ENCODE data around the gene TNFAIP6.
A peak's percentile ranks its signal among the peaks of the same experiment; 100 is the strongest.
"Not testable (repeated sequence)": the region's sequence is repeated elsewhere in the genome, so short reads cannot be mapped to it uniquely, and the experiment has no call there.

The TNFAIP6 gene

GRCh38 chr2:151357359-151357758 is at the start of gene TNFAIP6:
Gene TNFAIP6, plus strand, starts transcription at chr2:151357592. Its CDS starts 75 bp downstream, at chr2:151357667.
- DNase-seq = peak; percentile 87

GRCh38 chr2:151310313-151310712 is 47.1 kb upstream of the TNFAIP6 start:
- DNase-seq = not testable (repeated sequence)

DNA sequence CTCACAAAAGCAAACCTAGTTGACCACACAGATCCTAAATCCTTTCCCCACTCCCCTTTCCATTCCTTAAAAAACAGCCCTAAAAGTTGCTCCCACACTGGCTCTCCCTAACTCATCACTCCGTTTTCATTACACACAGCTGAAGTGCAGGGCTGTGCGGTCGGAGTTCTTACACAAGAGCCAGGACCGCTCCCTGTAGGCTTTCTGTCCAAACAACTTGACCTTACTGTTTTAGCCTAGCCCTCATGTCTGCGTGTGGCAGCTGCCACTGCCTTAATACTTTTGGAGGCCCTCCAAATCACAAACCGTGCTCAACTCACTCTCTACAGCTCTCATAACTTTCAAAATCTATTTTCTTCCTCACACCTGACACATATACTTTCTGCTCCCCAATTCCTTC is 45.0 kb upstream of the TNFAIP6 start:
- not testable (repeated sequence) for DNase-seq

DNA sequence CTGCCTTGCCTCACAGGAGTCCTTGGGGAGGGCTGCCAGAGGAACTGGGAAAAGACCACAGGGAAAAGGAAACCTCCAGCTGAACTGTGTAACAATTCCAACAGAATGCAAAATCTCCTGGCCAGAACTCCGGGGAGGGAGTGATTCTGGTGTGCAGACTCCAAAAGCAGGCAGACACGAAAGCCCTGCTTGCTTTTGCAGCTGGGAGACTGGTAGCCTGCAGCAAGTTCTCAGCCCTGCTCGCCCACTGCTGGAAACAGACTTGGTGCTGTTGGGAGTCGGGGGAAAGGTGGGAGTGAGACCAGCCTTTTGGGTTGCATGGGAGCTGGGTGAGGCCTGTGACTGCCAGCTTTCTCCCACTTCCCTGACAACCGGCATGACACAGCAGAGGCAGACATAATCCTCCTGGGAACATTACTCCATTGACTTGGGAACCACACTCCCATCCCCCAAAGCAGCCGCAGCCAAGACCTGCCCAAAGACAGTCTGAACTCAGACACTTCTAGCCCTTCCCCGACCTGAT is 42.0 kb upstream of the TNFAIP6 start:
- DNase-seq = no peak

GRCh38 chr2:151325581-151326095 is 31.8 kb upstream of the TNFAIP6 start:
- DNase-seq = no peak

DNA sequence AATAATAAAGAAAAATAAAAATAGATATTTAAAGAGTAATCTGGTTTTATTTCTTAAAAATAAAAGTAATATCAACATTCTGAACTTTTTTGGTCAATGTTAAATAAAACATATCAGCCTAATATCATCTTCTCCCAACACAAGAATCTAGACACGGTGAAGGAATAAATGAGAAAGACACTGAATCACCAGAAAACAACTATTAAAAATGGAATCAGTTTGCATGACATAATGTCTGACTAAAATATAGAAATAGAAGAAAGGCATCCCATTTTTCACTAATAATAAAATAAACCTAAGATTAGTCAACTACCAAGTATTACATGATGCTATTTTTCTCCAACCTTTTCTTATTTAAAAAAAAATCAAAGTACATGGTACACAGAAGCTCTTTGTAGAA is 30.8 kb upstream of the TNFAIP6 start:
- no peak for DNase-seq

GRCh38 chr2:151329998-151330397 is 27.4 kb upstream of the TNFAIP6 start:
- no peak for DNase-seq

GRCh38 chr2:151333083-151333482 is 24.3 kb upstream of the TNFAIP6 start:
- no peak for DNase-seq

DNA sequence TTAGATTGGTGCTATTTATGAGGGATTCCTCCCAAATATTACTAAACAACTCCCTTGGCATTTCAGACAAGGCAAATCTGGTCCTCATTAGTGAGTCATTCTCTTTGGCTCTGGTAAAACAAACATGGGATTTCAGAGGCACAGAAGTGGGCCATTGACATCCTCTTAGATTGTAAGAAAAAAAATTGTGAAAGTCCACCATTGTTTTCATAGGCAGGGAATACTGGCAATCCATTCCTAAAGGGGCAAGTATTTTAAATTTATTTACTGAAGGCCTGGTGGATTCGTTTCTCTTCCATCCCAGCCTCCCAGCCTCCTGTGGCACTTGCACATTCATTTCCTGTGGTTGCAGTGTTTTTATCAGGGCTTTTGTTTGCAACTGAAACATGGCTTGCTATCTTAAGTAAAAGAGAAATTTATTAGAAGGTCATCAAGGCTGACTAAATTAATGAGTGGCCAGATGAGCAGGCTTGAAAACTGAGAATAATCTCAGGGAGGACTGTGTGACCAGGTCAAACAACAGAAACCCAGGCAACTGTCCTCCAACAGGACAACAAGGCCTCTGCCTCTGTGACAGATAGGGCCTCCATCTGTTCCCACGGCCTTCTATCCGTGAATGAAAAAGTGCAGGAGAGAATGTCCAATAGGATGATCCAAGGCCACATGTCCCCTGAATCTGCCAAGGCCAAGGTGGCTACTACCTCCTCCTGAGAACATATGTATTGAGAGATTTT is 23.1 kb upstream of the TNFAIP6 start:
- peak; percentile 91 for DNase-seq

DNA sequence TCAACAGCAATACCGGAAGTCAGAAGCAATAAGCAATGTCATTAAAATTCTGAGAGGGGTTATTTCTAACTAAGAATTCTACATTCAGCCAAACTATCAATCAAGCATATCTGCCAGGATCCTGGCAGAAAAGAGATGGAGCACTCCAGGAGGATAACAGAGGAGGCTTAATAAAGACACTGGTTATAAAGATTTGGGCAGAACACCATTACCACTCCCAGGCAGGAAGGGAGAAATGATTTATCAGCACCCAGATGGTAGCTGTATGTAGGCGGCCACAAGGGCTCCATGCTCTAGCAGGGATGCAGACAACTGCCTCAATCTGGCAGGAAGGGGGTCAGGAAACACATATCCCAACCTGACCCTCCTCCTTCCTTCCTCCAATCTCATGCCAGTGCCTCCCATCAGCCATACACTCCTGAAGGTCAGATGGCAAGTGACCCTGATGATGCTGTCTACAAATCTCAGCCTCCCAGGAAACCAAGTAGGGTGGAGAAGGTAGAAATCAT is 20.5 kb upstream of the TNFAIP6 start:
- no peak for DNase-seq

DNA sequence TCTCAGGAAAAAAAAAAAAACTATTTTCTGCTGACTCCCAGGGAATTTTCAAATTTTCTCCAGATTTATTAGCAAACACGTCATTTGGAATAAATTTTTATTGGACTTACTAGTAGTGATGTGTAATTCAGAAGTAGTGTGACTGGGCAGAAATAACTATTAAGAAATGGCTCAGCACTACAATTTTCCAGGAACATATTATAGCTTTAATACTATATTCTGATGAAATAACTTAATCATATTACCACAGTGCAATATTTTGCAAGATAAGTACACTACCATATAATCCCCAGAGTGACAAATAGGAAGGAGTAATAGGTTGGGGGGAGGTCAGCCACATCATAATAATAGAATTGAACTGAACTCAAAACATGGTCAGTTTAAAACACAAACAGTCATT is 19.7 kb upstream of the TNFAIP6 start:
- peak; percentile 21 for DNase-seq

GRCh38 chr2:151338115-151338514 is 19.3 kb upstream of the TNFAIP6 start:
- DNase-seq = no peak

- no peak for DNase-seq
Measured at GRCh38 chr2:151343073-151343472, 14.3 kb upstream of the TNFAIP6 start.

DNA sequence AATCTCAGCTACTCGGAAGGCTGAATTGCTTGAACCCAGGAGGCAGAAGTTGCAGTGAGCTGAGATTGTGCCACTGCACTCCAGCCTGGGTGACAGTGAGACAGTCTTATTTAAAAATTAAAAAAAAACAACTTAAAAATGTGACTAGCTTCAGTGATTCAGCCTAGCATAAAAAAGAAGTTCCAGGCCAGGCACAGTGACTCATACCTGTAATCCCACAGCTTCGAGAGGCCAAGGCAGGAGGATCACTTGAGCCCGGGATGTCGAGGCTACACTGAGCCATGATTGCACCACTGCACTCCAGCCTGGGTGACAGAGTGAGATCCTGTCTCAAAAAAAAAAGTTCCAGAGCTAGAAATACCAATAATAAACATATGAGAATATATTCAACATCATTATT is 13.2 kb upstream of the TNFAIP6 start:
- DNase-seq = peak; percentile 30

DNA sequence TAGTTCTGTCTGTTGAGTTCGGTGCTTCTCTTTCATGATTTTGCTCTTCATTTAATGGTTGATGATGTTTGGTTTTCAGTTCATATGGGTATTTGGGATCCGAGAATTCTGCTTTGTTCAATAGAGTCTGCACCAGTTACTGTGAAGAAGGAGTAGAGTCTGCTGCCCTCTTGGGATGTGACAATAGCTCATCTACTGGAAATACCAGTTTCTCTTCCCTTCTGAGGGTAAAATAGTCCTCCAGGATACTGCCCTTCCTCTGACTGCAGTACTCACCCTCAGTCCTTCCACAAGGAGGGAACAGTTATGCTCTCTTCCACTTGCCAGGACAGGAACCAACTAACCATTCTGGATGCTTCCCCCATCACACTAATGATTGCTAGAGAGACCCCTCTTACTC is 12.5 kb upstream of the TNFAIP6 start:
- DNase-seq = no peak

DNA sequence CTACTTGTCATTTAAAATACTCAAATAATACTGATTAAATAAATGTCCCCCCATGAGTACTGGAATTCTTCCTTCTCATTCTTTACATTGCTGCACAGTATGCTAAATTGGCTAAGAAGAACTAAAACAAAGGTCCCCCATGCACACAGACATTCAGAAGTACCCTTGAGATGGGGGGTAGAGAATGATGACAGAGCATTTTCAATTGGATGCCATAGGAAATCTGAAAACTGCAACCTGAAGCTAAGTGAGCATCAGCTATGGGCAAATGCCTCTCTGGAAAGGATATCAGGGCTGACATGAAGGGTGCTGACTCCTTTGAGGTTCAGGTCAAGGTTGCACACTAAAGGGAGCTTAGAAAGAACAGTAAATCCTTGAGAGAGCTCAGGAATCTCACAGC is 10.1 kb upstream of the TNFAIP6 start:
- DNase-seq = no peak

DNA sequence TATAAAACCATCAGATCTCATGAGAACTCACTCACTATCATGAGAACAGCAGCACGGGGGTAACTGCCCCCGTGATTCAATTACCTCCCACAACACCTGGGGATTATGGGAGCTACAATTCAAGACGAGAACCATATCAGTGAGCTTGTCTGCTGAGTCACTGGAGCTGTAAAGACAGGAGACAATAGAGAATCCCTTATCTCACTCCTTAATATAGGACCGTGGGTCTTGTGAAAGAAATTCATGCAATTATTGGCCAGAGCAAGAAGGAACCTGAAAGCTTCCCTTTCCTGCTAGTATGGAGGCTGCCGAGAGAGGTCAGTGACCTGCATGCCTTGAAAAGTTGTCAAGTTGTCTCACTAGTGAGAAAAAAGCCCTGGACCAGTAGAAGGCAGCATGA is 9.5 kb upstream of the TNFAIP6 start:
- DNase-seq = no peak

GRCh38 chr2:151350579-151351195 is 6.7 kb upstream of the TNFAIP6 start:
- DNase-seq = peak; percentile 41

DNA sequence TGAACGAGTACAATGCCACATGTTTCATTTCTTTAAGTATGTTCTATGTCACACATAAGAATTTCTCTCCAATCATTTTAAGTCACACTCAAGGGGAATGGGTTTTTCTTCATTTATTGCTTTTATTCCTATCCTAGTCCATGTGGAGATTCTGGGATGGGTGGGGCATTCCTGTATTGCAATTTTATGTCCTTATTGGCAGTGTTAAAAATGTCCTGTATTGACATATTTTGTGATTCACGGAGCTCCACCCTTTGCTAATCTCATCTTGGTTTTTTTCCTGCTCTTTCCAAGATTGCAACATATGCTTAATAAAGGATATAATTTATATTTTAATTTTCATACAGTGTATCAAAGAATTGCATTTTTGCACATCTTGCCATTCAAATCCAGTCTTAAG is 3.4 kb upstream of the TNFAIP6 start:
- DNase-seq = no peak

- no peak for DNase-seq
Measured at GRCh38 chr2:151354807-151355206, 2.6 kb upstream of the TNFAIP6 start.

- DNase-seq = no peak
Measured at GRCh38 chr2:151358166-151358970, 976 bp downstream of the TNFAIP6 start.

DNA sequence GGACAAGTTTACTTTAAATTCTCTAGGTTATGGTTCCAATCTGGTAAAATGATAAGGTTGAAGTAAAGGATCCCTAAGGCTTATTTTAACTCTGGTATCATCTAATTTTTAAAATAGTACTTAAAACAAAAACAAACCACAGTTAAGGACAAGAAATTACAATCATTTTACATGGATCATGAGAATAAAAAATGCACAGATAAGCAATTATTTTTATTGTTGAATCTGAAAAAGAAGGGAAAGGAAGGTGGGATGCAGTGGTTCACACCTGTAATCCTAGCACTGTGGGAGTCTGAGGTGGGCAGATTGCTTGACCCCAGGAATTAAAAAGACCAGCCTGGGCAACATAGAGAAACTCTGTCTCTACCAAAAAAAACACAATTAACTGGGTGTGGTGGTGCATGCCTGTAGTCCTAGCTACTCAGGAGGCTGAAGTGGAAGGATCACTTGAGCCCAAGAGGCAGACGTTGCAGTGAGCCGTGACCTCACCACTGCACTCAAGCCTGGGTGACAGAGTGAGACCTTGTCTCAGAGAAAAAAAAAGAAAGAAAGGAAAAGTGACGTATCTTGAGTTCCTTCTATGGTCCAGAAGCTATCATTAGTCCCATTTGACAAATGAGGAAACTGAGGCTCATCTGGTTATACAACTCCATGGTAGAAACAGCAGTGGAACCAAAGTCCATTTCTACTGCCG is 2.5 kb downstream of the TNFAIP6 start:
- DNase-seq = no peak

Measured in EL (cell line).